Hepatic stellate cell (primary cell): ENCODE data around the gene TMEM14A.
"Not testable (repeated sequence)": the region's sequence is repeated elsewhere in the genome, so short reads cannot be mapped to it uniquely, and the experiment has no call there.

Experiments used
- DNase-seq: peaks from one replicate; pipeline ENCODE4 v3.0.0; 2011; ENCODE audit warnings: low spot score

Gene TMEM14A

DNA sequence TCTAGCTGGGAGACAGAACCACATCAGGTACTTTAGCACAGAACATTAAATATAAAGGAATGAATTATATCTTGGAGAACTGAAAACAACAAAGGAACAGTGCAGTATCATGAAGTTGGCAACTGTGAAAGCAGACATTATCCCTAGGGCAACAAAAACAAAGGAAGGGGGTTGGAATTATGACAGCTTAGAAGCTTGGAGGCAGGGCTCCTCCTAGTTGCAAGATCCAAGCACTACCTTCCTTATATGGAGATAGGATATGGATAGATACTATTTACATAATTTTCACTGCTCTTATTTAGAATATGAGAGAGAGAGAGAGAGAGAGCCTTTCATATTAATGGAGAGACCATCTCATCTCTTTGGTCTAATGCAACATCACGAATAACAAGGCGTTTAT is 27.0 kb downstream of the TMEM14A start:
- no peak for DNase-seq

DNA sequence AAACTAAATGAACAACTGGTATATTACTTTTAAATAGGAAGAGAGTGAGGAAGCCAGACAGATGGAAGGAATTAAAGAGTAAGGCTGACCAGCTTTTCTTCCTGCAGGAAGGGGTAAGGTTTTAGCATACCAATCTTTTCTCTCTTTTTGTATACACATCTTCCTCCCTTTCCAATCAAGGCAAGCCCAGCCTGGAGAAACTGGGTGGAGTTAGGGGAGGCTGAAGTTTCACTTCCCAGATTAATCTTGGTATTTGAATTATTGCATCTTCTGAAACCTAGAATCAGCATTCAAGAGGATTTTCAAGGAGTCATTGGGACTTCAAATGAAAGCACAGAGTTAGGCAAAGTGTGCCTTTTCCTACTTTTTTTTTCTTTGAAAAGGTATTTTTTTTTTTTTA is 33.1 kb downstream of the TMEM14A start:
- DNase-seq = no peak

DNA sequence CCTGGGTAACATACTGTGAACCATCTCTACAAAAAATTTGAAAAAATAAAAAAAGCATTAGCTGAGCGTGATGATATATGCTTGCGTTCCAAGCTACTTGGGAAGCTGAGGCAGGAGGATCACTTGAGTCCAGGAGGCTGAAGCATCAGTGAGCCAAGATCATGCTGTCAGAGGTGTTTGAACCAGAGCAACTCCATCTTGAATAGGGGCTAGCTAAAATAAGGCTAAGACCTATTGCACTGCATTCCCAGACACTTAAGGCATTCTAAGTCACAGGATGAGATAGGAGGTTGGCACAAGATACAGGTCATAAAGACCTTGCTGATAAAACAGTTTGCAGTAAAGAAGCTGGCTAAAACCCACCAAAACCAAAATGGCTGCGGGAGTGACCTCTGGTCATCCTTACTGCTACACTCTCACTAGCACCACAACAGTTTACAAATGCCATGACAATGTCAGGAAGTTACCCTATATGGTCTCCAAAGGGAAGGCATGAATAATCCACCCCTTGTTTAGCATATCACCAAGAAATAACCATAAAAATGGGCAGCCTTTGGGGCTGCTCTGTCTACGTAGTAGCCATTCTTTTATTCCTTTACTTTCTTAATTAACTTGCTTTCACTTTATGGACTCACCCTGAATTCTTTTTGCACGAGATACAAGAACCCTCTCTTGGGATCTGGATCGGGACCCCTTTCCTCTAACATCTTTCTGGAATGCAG is 34.0 kb downstream of the TMEM14A start:
- DNase-seq = not testable (repeated sequence)

DNA sequence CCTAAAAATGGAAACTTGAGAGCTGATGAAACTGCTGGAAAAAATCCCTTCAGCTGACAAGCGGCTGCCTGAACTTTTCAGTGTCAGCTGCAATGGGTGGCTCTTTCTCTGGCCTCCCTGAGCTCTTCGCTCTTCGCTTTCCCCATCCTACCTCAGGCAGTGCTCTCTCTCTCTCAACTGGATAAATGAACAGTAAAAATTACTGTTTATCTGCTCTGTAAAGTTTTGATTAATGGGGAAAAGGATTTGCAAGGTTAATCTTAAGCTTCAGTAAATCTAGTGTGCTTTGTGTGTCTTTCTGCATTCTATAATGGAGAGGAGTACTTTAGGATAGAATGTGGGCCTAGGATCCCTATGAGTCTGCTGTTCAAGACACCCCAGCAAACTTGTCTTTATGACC is 35.1 kb downstream of the TMEM14A start:
- no peak for DNase-seq

DNA sequence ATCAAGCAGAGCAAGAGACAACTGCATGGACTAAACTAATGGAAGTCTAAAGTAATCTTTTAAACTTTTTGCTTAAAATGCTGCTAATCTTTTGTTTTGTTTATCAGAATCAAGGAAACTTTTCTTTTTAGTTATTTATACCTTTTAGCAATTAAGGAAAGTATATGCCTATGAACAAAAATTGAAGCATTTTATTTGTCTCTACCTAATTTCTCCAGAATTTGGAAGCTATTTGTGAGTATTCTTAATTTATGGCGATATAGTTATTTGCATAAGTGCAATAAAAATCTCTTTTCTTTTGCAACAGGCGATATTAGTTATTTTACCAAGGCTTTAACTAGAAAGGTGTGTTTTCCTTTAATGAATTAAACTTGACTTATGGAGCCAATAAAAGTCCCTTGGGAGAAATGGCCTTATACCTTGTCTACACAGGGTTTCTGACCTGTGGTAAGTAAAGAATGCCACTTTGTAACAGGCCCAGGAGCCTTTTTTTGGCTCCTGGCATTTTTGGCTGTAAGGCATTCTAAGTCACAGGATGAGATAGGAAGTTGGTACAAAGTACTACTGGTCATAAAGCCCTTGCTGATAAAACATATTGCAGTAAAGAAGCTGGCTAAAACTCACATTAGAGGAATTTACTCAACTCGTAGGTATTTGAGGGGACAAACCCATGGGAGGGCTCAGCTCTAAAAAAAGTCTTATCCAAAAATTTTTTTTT is 37.2 kb downstream of the TMEM14A start:
- DNase-seq = no peak

DNA sequence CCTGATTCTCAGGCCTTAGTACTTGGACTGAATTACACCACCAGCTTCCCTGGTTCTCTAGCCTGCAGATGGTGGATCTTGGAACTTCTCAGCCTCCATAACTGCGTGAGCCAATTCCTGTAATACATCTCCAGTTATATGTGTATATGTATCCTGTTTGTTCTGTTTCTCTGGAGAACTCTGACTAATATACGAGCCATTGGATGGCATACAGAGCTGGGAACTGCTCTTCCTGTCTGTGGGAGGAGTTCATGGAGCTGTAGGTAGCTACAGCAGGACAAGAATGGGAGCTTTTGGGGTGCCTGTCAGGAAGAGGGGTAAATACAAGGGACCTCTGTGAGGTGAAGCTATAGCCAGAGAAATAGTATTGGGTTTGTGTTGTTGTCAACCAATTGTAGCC is 41.2 kb downstream of the TMEM14A start:
- no peak for DNase-seq

DNA sequence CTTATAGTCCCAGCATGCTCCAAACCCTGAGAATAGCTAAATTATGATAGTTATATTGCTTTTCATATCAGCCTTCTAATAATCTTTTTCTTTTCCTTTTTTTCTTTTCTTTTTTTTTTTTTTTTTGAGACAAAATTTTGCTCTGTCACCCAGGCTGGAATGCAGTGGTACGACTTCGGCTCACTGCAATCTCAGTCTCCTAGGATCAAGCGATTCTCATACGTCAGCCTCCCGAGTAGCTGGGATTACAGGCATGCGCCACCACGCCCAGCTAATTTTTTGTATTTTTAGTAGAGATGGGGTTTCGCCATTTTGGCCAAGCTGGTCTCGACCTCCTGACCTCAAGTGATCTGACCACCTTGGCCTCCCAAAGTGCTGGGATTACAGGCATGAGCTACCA is 43.8 kb downstream of the TMEM14A start:
- DNase-seq = not testable (repeated sequence)

DNA sequence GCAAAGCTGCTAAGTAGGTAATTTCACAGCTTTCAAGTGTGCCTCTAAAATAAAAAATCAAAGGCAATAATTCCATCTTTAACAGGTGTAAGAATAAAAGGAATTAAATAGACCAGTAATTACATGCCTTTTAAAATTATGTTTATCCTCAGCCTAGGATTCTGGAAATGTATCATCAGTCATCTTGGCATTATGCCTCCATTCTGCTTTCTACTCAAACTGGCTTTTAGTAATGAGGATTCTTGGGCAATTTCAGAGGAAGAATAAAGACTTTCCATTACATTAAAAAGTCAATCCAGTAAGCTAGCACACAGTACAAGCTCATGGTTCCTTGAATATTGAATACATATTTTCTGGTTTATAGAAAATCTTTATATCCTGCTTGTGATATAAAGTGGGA is 47.6 kb downstream of the TMEM14A start:
- no peak for DNase-seq

DNA sequence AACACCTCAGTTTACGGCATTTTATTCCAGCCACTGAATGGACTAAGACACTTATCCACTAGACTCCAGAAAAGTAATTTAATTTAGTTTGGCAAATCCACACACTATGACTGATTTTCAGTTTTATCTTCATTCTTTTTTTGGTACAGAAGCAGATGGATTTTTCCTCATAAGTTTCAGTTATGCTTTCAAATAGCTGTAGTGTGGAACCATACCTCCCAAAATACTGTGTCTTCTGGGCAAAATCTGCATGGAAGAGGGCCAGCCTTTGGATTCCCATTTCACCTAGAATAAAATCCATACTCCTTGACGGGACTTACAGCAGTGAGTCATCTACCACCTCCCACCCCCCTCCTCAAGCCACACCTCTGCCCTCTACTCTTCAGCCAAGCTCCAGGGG is 49.4 kb downstream of the TMEM14A start:
- DNase-seq = no peak

DNA sequence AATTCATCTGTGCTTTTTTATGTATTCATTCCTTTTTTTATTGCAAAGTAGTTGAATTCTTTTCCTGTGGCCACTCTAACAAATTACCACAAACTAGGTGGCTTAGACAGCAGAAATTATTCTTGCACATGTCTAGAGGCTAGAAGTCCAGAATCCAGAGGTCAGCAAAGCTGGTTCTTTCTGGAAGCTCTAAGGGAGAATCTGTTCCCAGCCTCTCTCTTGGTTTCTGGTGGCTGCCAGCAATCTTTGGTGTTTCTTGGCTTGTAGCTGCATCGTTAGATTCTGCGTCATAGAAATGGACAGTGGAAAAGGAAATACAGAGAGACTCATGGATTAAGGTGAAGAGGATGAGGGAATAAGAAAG is 53.1 kb downstream of the TMEM14A start:
- peak; percentile 8 for DNase-seq

DNA sequence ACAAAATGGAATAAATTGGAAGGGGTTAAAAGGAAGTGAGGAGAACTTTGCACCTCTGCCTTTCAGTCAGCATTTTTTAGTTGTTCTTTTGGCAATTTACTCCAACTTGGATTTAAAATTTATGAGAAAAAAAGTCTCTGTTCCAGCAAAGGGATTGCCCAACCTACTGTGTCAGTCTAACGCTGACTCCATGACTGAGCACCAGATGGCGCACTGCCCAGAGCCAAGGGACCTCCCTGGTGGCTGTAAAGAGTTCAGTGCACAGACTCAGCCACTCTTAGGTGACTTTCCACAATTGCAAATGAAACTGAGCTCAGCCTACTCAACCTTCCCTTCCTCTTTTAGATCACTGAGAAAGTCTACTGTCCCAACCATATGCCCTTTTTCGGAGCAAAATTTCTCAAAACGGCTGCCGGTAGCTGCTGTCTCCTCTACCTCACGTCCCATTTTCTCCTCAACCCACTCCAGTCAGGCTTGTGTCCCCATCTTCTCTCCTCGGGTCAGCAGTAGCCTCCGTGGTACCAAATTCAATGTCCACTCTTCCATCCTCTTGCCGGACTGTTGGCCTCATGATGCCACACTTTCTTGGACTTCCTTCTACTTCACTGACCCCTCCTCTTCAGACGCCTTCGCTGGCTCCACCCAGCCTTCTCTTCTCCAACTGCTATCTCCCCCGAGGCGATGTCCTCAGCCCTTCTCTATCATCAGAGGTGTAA is 53.7 kb downstream of the TMEM14A start:
- DNase-seq = peak; percentile 59

DNA sequence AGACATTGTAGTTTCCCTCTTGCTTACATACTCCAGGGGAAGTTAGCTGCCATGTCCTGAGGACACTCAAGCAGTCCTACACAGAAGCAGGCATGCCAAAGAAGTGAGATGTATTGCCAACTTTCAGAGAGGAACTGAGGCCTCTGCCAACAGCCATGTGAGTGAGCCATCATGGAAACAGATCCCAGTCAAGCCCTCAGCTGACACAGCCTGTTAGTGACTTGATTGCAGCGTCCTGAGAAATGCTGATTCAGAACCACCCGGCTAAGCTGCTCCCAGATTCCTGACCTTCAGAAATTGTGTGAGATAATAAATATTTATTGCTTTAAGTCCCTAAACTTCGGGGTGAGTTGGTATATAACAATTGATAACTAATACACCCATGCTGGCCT is 54.2 kb downstream of the TMEM14A start:
- DNase-seq = no peak

DNA sequence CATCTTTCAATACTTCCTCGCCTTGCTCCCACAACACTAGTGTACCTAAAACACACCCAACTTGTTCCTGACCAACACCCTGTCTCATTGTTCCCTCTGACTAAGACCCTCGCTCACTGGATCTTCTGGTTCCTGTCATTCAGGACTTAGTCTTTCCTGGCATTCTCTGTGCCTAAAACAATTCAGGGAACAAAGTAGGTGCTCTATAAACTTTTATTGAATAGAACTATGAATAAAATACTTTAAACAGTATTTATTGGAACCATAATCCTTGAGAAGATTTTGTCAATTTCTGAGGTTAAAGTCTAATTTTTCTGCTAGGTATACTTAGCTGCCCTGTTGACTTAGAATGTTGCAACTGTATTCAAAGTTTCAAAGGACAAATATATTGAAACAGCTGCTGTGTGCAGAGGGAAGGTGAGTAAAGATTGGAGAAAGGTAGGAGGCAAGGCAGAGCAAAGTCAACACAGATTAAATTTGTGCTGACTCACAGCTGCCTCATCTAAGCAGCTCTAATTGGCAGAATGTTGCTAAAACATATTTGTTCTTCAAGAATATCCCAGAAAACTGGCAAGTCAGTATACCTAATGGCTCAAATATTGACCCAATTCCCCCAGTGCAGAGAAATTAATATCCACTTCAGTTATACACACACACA is 54.8 kb downstream of the TMEM14A start:
- DNase-seq = no peak

DNA sequence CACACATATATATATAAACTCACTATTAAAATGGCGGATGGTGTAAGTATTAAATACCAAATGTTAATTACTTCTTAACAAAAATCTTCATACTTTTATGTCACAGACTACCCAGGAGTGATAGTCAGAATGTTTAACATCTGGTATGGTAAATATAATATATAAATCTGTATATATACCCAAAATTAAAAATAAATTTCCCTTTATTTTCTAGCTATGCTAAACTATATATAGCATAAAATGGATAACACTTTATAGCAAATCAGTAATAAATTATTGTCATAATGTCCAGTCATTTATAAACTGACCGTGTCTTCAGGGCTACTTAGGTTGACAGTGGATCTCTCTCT is 55.3 kb downstream of the TMEM14A start:
- DNase-seq = no peak

DNA sequence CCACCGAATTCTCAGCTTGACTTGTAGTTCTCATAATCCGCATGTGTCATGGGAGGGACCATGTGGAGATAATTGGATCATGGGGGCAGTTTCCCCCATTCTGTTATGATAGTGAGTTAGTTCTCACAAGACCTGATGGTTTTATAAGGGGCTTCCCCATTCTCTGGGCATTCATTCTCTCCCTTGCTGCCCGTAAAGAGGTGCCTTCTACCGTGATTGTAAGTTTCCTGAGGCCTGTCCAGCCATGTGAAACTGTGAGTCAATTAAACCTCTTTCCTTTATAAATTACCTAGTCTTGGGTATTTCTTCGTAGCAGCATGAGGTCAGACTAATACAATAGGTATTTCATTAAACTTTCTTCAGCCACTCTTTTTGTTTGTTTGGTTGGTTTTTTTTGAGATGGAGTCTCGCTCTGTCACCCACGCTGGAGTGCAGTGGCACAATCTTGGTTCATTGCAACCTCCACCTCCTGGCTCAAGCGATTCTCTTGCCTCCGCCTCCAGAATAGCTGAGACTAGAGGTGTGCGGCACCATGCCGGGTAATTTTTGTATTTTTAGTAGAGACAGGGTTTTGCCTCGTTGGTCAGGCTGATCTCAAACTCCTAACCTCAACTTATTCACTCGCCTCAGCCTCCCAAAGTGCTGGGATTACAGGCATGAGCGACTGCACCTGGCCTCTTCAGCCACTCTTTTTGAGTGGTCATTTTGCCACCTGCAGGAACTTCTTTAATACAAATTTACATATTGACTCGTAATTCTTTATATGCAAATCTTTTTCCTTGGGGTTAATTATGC is 56.0 kb downstream of the TMEM14A start:
- no peak for DNase-seq

DNA sequence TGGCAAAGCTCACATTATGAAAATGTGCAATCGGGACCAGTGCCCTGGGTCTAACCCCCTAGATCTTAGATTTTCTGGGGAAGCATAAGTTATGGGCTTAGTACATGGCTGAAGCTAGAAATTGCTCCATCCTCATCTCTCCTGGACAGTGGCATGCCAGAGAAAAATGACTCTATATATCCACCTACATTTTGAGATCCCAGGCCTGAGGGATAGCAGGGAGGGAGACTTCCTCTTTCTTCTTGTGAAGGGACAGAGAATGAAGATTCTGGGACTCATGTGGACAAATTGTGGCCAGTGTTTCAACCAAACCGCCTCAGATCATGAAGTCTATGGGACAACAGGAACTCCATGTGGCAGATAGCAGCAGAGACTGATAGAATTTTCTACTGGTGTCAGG is 57.0 kb downstream of the TMEM14A start:
- DNase-seq = no peak

DNA sequence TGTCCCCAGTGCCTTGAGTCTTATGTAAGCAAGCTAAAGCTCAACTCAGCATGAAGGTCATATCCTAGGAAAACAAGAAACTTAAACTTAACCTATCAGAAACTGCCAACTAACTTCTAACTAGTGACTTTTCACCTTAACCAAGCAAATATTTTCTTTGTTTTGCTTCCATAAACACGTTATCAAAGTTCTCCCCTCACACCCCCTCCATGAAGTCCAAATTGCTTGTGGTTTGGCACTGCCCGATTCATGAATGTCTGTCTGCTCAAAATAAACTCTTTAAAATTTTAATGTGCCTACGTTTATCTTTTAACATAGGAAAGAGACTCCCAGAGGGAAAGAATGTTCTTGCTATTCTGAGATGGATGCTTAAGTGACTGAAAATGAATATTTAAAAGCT is 57.5 kb downstream of the TMEM14A start:
- DNase-seq = no peak

DNA sequence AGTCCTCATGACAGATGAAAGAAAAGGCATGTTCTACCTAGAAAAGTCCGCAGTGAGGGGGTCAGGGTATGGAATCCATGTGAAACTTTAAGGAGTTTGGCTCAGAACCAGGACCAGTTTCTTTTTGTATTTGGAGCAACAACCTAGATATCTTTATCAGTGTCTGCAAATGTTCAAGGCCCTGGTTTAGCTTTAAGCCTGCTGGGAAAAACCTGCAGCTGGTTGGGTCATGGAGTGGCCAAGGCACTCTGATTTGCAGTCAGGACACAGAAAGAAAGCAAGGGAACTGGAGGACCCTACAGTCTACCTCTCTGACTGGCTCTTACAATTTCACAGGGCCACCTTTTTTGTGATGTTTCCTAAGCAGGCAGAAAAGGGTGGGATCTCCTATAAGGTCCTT is 58.7 kb downstream of the TMEM14A start:
- no peak for DNase-seq

DNA sequence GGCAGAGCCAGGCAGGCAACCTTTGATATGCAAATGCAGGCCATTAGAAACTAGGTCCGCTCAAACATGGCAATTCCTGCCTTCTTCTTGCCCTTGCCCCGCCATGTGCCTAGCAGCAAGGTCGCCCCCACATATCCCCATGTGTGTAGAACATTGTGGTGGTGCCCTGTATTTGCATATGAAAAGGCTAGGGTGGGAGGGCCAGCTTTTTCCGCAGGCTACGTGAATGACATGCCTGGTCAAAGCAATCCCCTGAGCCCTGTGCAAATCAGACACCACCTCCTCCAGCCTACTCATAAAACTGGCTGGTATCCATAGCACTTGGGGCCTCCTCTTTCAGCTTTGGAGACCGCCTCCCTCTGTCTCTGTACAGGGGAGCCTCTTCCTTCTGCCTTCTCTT is 60.8 kb downstream of the TMEM14A start:
- no peak for DNase-seq

DNA sequence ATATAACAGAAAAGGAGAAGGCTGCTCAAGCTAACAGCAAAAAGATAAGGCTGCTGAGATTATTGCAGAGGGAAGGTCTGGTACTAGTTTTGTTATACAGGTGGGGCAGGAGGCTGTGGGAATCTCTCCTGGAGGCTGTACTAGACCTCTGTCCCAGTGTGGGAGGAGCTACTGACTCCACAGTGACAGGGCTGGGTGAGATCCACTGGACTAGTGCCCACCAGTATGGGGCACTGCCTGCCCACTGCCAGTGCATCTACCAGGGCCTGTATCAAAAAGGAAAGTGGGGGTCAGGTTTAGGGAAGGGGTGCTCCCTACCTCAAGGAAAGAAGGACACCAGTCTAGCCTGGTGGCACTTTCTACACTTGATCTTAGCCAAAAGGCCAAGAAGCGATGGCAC is 62.3 kb downstream of the TMEM14A start:
- no peak for DNase-seq

DNA sequence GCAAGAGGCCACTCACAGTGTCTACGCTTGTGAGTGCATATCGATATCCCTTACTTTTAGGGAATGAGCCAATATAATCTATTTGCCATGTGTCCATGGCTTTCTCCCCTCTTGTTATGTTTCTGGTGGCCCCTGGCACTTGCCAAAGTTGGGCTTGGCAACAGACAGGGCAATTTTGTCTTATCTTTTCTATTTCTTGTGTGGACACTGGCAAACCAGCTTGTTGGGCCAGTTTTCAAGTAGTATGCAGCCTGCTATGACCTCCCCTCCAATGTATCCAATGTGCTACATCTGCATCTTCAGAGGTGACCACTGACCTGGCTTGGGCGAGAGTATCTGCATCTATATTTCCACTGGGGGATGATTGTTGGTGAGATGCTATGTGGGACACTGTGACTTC is 63.2 kb downstream of the TMEM14A start:
- DNase-seq = no peak

DNA sequence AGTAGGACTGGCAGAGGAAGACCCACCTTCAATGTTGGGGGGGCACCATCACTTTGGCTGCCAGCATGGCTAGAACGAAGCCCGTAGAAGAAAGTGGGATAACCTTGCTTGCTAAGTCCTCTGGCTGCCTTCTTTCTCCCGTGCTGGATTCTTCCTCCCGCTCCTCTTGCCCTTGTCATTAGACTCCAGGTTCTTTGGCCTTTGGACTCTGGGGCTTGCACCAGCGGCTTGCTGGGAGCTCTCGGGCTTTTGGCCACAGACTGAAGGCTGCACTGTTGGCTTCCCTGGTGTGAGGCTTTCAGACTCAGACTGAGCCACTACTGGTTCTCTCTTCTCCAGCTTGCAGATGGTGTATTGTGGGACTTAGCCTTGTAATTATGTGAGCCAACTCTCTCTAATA is 64.2 kb downstream of the TMEM14A start:
- no peak for DNase-seq
